Mesodermal cell (in vitro differentiated cells): ENCODE data around the gene PKD2L1.
"Not testable (repeated sequence)": the region's sequence is repeated elsewhere in the genome, so short reads cannot be mapped to it uniquely, and the experiment has no call there.

Experiments
- H3K27ac ChIP-seq: 2 replicates; pipeline ENCODE4 v1.7.0; 2013; ENCODE audit warnings: mild to moderate bottlenecking, low read depth, low read length, moderate library complexity; ENCODE audit not compliant: severe bottlenecking
- H3K36me3 ChIP-seq: 2 replicates; pipeline ENCODE4 v1.7.1; 2013; ENCODE audit warnings: mild to moderate bottlenecking, low read length, moderate library complexity; ENCODE audit not compliant: control insufficient read depth, insufficient read depth
- H3K4me1 ChIP-seq: one replicate; pipeline ENCODE4 v1.7.1; 2013; ENCODE audit warnings: mild to moderate bottlenecking, low read length; ENCODE audit not compliant: insufficient read depth, control insufficient read depth, poor library complexity, severe bottlenecking
- H3K4me3 ChIP-seq: 2 replicates; pipeline ENCODE4 v1.7.0; 2013; ENCODE audit warnings: low read length, control low read depth, mild to moderate bottlenecking; ENCODE audit not compliant: insufficient read depth, poor library complexity, severe bottlenecking; ENCODE audit errors: extremely low read depth
- H3K9me3 ChIP-seq: 2 replicates; pipeline ENCODE4 v1.7.1; 2013; ENCODE audit warnings: mild to moderate bottlenecking, low read length, moderate library complexity; ENCODE audit not compliant: control insufficient read depth
- WGBS, 2 experiments: methylation state at CpG; one replicate each; pipeline ENCODE4 v1.1.5; 2013; ENCODE audit warnings: missing lambda C conversion rate in 2 of 2; ENCODE audit not compliant: insufficient coverage in 2 of 2; 5-methylcytosine and 5-hydroxymethylcytosine counted together

PKD2L1 gene

GRCh38 chr10:100282907-100283306 is 47.1 kb downstream of the PKD2L1 start:
- Histone ChIP-seq H3K9me3 (no peaks in the 10 kb centered on the region), H3K4me3 (no peak overlapping the region), H3K4me1 (peaks cover 11% of the 10 kb centered on the region), H3K36me3 (peaks cover 63% of the 10 kb centered on the region), H3K27ac (no peak overlapping the region)
- 96 to 100% methylated on average over 3 of the region's 3 CpGs for WGBS, 2 experiments

GRCh38 chr10:100276971-100277370 is 53.1 kb downstream of the PKD2L1 start:
- not testable (repeated sequence) for H3K9me3 ChIP-seq, H3K4me3 ChIP-seq, H3K4me1 ChIP-seq, H3K27ac ChIP-seq
- no CpG with 5 or more reads among the region's 31 CpGs for WGBS, 2 experiments
- H3K36me3 ChIP-seq: peaks cover 61% of the 10 kb centered on the region

- Histone ChIP-seq H3K9me3 (no peaks in the 10 kb centered on the region), H3K4me1 (no peaks in the 10 kb centered on the region), H3K36me3 (no peaks in the 10 kb centered on the region), H3K4me3 (peak within 1 kb of the TSS; percentile 84), H3K27ac (peak within 1 kb of the TSS; percentile 87)
- 9 to 11% methylated on average over 41 to 43 of the region's 49 CpGs for WGBS, 2 experiments
Observed at GRCh38 chr10:100267239-100268104, 62.6 kb downstream of the PKD2L1 start, which contains the start of gene CWF19L1. Gene CWF19L1, minus strand, starts transcription at chr10:100267638. Its CDS starts 45 bp downstream, at chr10:100267593.

GRCh38 chr10:100265821-100266485 is 64.1 kb downstream of the PKD2L1 start:
- H3K4me1 ChIP-seq: no peaks in the 10 kb centered on the region
- H3K4me3 ChIP-seq: peak overlapping the region; percentile 84
- no peaks in the 10 kb centered on the region for H3K9me3 ChIP-seq
- H3K36me3 ChIP-seq: peaks cover 12% of the 10 kb centered on the region
- no peak overlapping the region for H3K27ac ChIP-seq
- 93 to 94% methylated on average over 12 to 13 of the region's 15 CpGs for WGBS, 2 experiments

GRCh38 chr10:100254191-100254590 is 75.8 kb downstream of the PKD2L1 start:
- Histone ChIP-seq H3K9me3 (no peaks in the 10 kb centered on the region), H3K4me1 (no peaks in the 10 kb centered on the region), H3K4me3 (no peak overlapping the region), H3K27ac (no peak overlapping the region), H3K36me3 (peaks cover 74% of the 10 kb centered on the region)
- no CpG with 5 or more reads among the region's 3 CpGs for WGBS, 2 experiments

GRCh38 chr10:100253041-100253440 is 77.0 kb downstream of the PKD2L1 start:
- 96 to 100% methylated on average over 4 to 5 of the region's 5 CpGs for WGBS, 2 experiments
- H3K4me3 ChIP-seq: no peak overlapping the region
- no peaks in the 10 kb centered on the region for H3K9me3 ChIP-seq
- no peak overlapping the region for H3K27ac ChIP-seq
- no peaks in the 10 kb centered on the region for H3K4me1 ChIP-seq
- H3K36me3 ChIP-seq: peaks cover 78% of the 10 kb centered on the region

GRCh38 chr10:100248820-100249219 is 81.2 kb downstream of the PKD2L1 start:
- WGBS, 2 experiments: 96% methylated on average over 6 of the region's 7 CpGs

GRCh38 chr10:100245484-100246220 is 84.4 kb downstream of the PKD2L1 start:
- H3K4me1 ChIP-seq: peaks cover 9% of the 10 kb centered on the region
- no peak overlapping the region for H3K4me3 ChIP-seq
- 93 to 100% methylated on average over 2 to 5 of the region's 5 CpGs for WGBS, 2 experiments
- H3K9me3 ChIP-seq: no peaks in the 10 kb centered on the region
- H3K36me3 ChIP-seq: peaks cover 74% of the 10 kb centered on the region
- H3K27ac ChIP-seq: peak overlapping the region; percentile 20

More at GRCh38 chr10:100248820-100249219, 81.2 kb downstream of the PKD2L1 start:
- Histone ChIP-seq H3K4me3 (no peak overlapping the region), H3K4me1 (peaks cover 9% of the 10 kb centered on the region), H3K36me3 (peaks cover 66% of the 10 kb centered on the region), H3K27ac (no peak overlapping the region), H3K9me3 (no peaks in the 10 kb centered on the region)

GRCh38 chr10:100239851-100240250 is 90.2 kb downstream of the PKD2L1 start:
- Histone ChIP-seq H3K9me3 (no peaks in the 10 kb centered on the region), H3K27ac (no peak overlapping the region), H3K36me3 (peaks cover 75% of the 10 kb centered on the region), H3K4me3 (no peak overlapping the region), H3K4me1 (no peaks in the 10 kb centered on the region)
- no CpG with 5 or more reads among the region's 3 CpGs for WGBS, 2 experiments

- Histone ChIP-seq H3K36me3 (peaks cover 79% of the 10 kb centered on the region), H3K4me1 (no peaks in the 10 kb centered on the region), H3K9me3 (no peaks in the 10 kb centered on the region), H3K27ac (no peak overlapping the region), H3K4me3 (no peak overlapping the region)
- 89 to 97% methylated on average over 5 to 7 of the region's 7 CpGs for WGBS, 2 experiments
Observed at GRCh38 chr10:100238429-100238828, 91.6 kb downstream of the PKD2L1 start.
